Motor neuron (in vitro differentiated cells): ENCODE measurements around the gene SCT. TPM values are rescaled to one million over a fixed set of nuclear protein-coding genes. Genes with fewer than 3 reads are reported as not detected.
A peak's percentile ranks its signal among the peaks of the same experiment; 100 is the strongest.

Experiments
- ATAC-seq, 8 experiments: fragments of 200-7000 bp; cut with Tn5 transposase; replicated peaks in 6 of 8; 2 replicates each; pipeline ENCODE4 v1.8.0; 2021; ENCODE audit warnings: mild to moderate bottlenecking in 8 of 8, moderate library complexity in 8 of 8
- H3K27ac ChIP-seq, 2 donors: fragments of 250-450 bp; sonication (Bioruptor Pico); 2 replicates each; pipeline ENCODE4 v1.9.0; 2021; ENCODE audit warnings: antibody characterized with exemption in 2 of 2, mild to moderate bottlenecking in 2 of 2, moderate library complexity in 1 of 2
- H3K4me1 ChIP-seq, 2 donors: fragments of 250-450 bp; sonication (Bioruptor Pico); replicated peaks in 1 of 2; 2 replicates each; pipeline ENCODE4 v1.6.1; 2021; ENCODE audit warnings: antibody characterized with exemption in 2 of 2, mild to moderate bottlenecking in 2 of 2, moderate library complexity in 1 of 2
- H3K4me3 ChIP-seq, 5 donors: fragments of 250-450 bp; sonication (Bioruptor Pico); 2 replicates each; pipeline ENCODE4 v1.9.0; 2021; ENCODE audit warnings: antibody characterized with exemption in 5 of 5, mild to moderate bottlenecking in 5 of 5, moderate library complexity in 4 of 5
- WGBS, 10 experiments: fragments of 450-650 bp; shearing (Covaris generic); methylation state at CpG; one replicate each; pipeline ENCODE4 v1.0.0; 2022; 5-methylcytosine and 5-hydroxymethylcytosine counted together
- in situ Hi-C, 9 experiments: fragments of 400-800 bp; cut with MboI; loops; one replicate each; pipeline ENCODE4 v1.15.0; 2021; ENCODE audit warnings: low sequenced_read_pairs in 9 of 9, low pct_unique_long_range_greater_than_20kb in 2 of 9; ENCODE audit not compliant: unreplicated experiment in 9 of 9
- total RNA-seq, 8 experiments: library from RNA; unstranded; fragments of 300-600 nt; gene quantifications; 2 replicates each; pipeline versions ENCODE4 v1.2.3 to v1.2.4, GENCODE V29; 2022

Gene SCT
- total RNA-seq, 8 experiments from 2014 or later, result not detected

GRCh38 chr11:624705-625635, 2.0 kb downstream of the SCT start, which contains the start of gene CDHR5:
Gene CDHR5, minus strand, starts transcription at chr11:624955. Its CDS starts 53 bp downstream, at chr11:624902.
- H3K4me3 ChIP-seq, result no peak within 1 kb of the TSS
- 20 to 71% (median 63%) methylated on average over 2 to 9 of the region's 33 CpGs; no CpG with 5 or more reads in 6 of the 10 experiments for WGBS, 10 experiments
- ATAC-seq, result peak in 6 of 8 experiments; percentile 17 to 46 (median 20)
- no peak within 1 kb of the TSS for H3K27ac ChIP-seq
- in situ Hi-C loops, result no loop called here
- peaks cover 4 to 16% of the 10 kb centered on the region in 2 donors for H3K4me1 ChIP-seq

- 71 to 88% (median 80%) methylated on average over 1 to 5 of the region's 25 CpGs; no CpG with 5 or more reads in 7 of the 10 experiments for WGBS, 10 experiments
- Histone ChIP-seq H3K27ac (no peak overlapping the region), H3K4me1 (peaks cover 2 to 16% of the 10 kb centered on the region in 2 donors), H3K4me3 (no peak overlapping the region)
- peak in 6 of 8 experiments; percentile 1 to 61 (median 28) for ATAC-seq
- in situ Hi-C loops, result no loop called here
Measured at GRCh38 chr11:623999-624704, 2.8 kb downstream of the SCT start.

GRCh38 chr11:623349-623869, 3.6 kb downstream of the SCT start:
- Histone ChIP-seq H3K4me1 (peaks cover 0 to 14% of the 10 kb centered on the region in 2 donors), H3K27ac (no peak overlapping the region), H3K4me3 (no peak overlapping the region)
- 65 to 66% methylated on average over 3 to 5 of the region's 15 CpGs; no CpG with 5 or more reads in 8 of the 10 experiments for WGBS, 10 experiments
- ATAC-seq, result peak in 1 of 8 experiments; percentile 5
- in situ Hi-C loops, result no loop called here

- Histone ChIP-seq H3K27ac (no peak overlapping the region), H3K4me1 (peaks cover 0 to 14% of the 10 kb centered on the region in 2 donors), H3K4me3 (no peak overlapping the region)
- ATAC-seq, result no peak
- 80 to 100% methylated on average over 1 of the region's 27 CpGs; no CpG with 5 or more reads in 8 of the 10 experiments for WGBS, 10 experiments
- in situ Hi-C loops, result no loop called here
Measured at GRCh38 chr11:621838-622237, 5.1 kb downstream of the SCT start.

GRCh38 chr11:620935-621814, 5.8 kb downstream of the SCT start:
- ATAC-seq, result peak in 3 of 8 experiments; percentile 1 to 57 (median 43)
- no CpG with 5 or more reads among the region's 45 CpGs for WGBS, 10 experiments

GRCh38 chr11:620201-620600, 6.8 kb downstream of the SCT start:
- peaks cover 8 to 15% of the 10 kb centered on the region in 2 donors for H3K4me1 ChIP-seq
- in situ Hi-C loops, result no loop called here
- no CpG with 5 or more reads among the region's 13 CpGs for WGBS, 10 experiments
- no peak overlapping the region for H3K4me3 ChIP-seq
- no peak overlapping the region for H3K27ac ChIP-seq
- ATAC-seq, result no peak

More at GRCh38 chr11:620935-621814, 5.8 kb downstream of the SCT start:
- no peak overlapping the region for H3K4me3 ChIP-seq
- H3K4me1 ChIP-seq, result peaks cover 4 to 16% of the 10 kb centered on the region in 2 donors
- no peak overlapping the region for H3K27ac ChIP-seq
- in situ Hi-C loops, result no loop called here

- Histone ChIP-seq H3K27ac (no peak overlapping the region), H3K4me1 (peaks cover 11% of the 10 kb centered on the region in 2 donors), H3K4me3 (no peak overlapping the region)
- in situ Hi-C loops, result no loop called here
- 100% methylated on average over 4 of the region's 22 CpGs; no CpG with 5 or more reads in 9 of the 10 experiments for WGBS, 10 experiments
- ATAC-seq, result no peak
Measured at GRCh38 chr11:619628-620050, 7.3 kb downstream of the SCT start.

GRCh38 chr11:618856-619627, 7.9 kb downstream of the SCT start:
- H3K4me1 ChIP-seq, result peaks cover 7 to 11% of the 10 kb centered on the region in 2 donors
- H3K27ac ChIP-seq, result no peak overlapping the region
- ATAC-seq, result no peak
- no peak overlapping the region for H3K4me3 ChIP-seq
- WGBS, 10 experiments, result 47 to 90% methylated on average over 2 to 3 of the region's 24 CpGs; no CpG with 5 or more reads in 8 of the 10 experiments
- in situ Hi-C loops, result no loop called here

- peaks cover 7 to 11% of the 10 kb centered on the region in 2 donors for H3K4me1 ChIP-seq
- no peak for ATAC-seq
- in situ Hi-C loops, result no loop called here
- WGBS, 10 experiments, result 95 to 100% (median 100%) methylated on average over 1 to 4 of the region's 25 CpGs; no CpG with 5 or more reads in 7 of the 10 experiments
- no peak overlapping the region for H3K4me3 ChIP-seq
- no peak overlapping the region for H3K27ac ChIP-seq
Measured at GRCh38 chr11:617912-618682, 8.9 kb downstream of the SCT start.

GRCh38 chr11:617199-617911, 9.6 kb downstream of the SCT start:
- H3K4me1 ChIP-seq, result peaks cover 7 to 11% of the 10 kb centered on the region in 2 donors
- in situ Hi-C loops, result no loop called here
- H3K4me3 ChIP-seq, result no peak overlapping the region
- 80% methylated on average over 1 of the region's 57 CpGs; no CpG with 5 or more reads in 9 of the 10 experiments for WGBS, 10 experiments
- no peak overlapping the region for H3K27ac ChIP-seq
- ATAC-seq, result no peak
